Mucosa of descending colon (tissue), 3 donors: Measurements from ENCODE around the gene ZNF217. TPM values are rescaled to one million over a fixed set of nuclear protein-coding genes. Genes with fewer than 3 reads are reported as not detected.

Experiments used
- ATAC-seq: fragments of 200-7000 bp; cut with Tn5 transposase; one replicate; pipeline ENCODE4 v1.9.1; 2020; ENCODE audit warnings: mild to moderate bottlenecking, moderate library complexity
- DNase-seq, 3 donors: peaks; one replicate each; pipeline ENCODE4 v3.0.0-alpha.2; 2020
- H3K36me3 ChIP-seq: fragments of 200-600 bp; one replicate; pipeline ENCODE4 v1.8.0; 2021; ENCODE audit warnings: low read depth, mild to moderate bottlenecking
- H3K4me1 ChIP-seq: fragments of 200-600 bp; one replicate; pipeline ENCODE4 v1.8.0; 2021; ENCODE audit warnings: low read depth, mild to moderate bottlenecking
- H3K4me3 ChIP-seq: fragments of 200-600 bp; one replicate; pipeline ENCODE4 v1.8.0; 2021; ENCODE audit warnings: mild to moderate bottlenecking
- H3K9me3 ChIP-seq: fragments of 200-600 bp; one replicate; pipeline ENCODE4 v1.8.0; 2021; ENCODE audit warnings: mild to moderate bottlenecking
- intact Hi-C, 2 donors: fragments of 100-400 bp; cut with DNase I in 1 of 2; cut with micrococcal nuclease in 1 of 2; formaldehyde crosslinking; loops; one replicate each; pipeline versions ENCODE4 v1.11.0 to v1.11.1; 2022; cut with DNase I, micrococcal nuclease
- total RNA-seq, 3 donors: library from RNA; stranded (reverse); fragmentation: NEBNext Ultra II Directional in 2 of 3; extraction: Animal tissue kit (Norgen Biotek cat#: 25700) in 2 of 3; gene quantifications; one replicate each; pipeline versions ENCODE4 v1.2.1 to v1.2.4, GENCODE V29; 2021 to 2023
- TF ChIP-seq, protein P1 (sequence below): fragments of 200-600 bp; IDR thresholded peaks from one replicate; pipeline ENCODE4 v1.8.0; 2022; ENCODE audit warnings: antibody characterized with exemption, mild to moderate bottlenecking
- donor health status: DM: no; HTN: no; CAD: no; lungs with moderate emphysema.
- donor health status: DM: no; HTN: no; CAD: no.
- donor health status: DM: no; HTN: yes; CAD: no.

The ZNF217 gene
- total RNA-seq, 3 donors from 2014 or later, result 38.9 to 79.8 (median 78.2) TPM

DNA sequence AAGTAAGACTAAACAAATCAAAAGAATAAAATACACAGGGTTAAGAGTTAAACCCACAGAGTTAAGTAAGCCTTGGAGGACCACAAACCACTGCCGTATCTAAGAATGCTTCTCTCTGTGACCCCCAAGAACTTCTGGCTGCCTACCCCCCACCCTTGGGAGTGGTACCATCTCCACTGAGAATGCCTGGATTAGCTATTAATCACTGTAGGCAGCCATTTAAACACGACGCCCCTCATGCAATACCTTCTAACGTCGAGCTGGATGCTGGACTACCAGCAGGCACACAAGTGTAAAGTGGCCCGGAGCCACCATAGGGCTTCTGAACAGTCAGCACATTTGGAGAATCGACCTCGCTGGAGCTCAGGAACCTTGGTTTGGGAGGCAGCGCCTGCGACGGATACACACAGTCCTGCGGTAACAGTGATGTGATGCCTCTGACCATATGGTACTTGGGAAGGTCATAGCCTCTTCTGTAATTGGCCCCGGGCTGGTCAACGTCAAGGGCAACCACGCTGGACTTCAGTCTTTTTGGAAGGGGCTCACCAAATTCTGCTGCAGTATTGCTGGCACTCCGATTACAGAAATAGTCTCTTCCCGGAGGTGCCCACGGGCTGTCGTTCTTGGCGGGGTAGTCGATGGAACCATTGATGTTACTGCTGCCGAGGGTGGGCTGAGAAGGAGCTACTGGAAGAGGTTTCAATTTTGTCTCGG, 18.0 kb downstream of the ZNF217 start:
- Histone ChIP-seq H3K9me3 (no peaks in the 10 kb centered on the region), H3K36me3 (peaks cover 5% of the 10 kb centered on the region), H3K4me1 (peaks cover 38% of the 10 kb centered on the region), H3K4me3 (no peak overlapping the region)
- DNase-seq (no peak), ATAC-seq (no peak)
- intact Hi-C loops, result loop anchor here (5.0 to 10.0 kb wide), 4 partner anchors 297 to 369 kb away; no protein-coding TSS in a partner anchor
- TF ChIP-seq, protein P1, sequence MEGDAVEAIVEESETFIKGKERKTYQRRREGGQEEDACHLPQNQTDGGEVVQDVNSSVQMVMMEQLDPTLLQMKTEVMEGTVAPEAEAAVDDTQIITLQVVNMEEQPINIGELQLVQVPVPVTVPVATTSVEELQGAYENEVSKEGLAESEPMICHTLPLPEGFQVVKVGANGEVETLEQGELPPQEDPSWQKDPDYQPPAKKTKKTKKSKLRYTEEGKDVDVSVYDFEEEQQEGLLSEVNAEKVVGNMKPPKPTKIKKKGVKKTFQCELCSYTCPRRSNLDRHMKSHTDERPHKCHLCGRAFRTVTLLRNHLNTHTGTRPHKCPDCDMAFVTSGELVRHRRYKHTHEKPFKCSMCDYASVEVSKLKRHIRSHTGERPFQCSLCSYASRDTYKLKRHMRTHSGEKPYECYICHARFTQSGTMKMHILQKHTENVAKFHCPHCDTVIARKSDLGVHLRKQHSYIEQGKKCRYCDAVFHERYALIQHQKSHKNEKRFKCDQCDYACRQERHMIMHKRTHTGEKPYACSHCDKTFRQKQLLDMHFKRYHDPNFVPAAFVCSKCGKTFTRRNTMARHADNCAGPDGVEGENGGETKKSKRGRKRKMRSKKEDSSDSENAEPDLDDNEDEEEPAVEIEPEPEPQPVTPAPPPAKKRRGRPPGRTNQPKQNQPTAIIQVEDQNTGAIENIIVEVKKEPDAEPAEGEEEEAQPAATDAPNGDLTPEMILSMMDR, result no peak

DNA sequence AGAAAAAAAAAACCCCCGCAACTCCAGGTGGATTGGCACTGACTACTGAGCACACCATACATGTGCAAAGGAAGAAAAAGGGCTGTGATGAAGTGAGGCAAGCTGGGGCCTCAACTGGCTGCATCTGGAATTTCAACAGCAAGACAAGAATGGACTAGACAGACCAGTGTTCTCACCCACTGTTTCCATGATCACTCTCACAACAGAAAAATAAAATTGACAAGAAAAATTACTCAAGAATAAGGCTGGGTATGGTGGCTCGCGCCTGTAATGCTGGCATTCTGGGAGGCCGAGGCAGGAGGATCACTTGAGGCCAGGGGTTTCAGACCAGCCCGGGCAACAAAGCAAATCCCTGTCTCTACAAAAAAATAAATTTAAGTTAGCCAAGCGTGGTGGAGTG, 18.8 kb downstream of the ZNF217 start:
- intact Hi-C loops, result loop anchor here (5.0 to 10.0 kb wide), 4 partner anchors 297 to 370 kb away; no protein-coding TSS in a partner anchor
- Histone ChIP-seq H3K4me1 (peaks cover 30% of the 10 kb centered on the region), H3K36me3 (peaks cover 5% of the 10 kb centered on the region), H3K9me3 (no peaks in the 10 kb centered on the region), H3K4me3 (no peak overlapping the region)
- TF ChIP-seq, protein P1, result no peak
- ATAC-seq (no peak), DNase-seq (no peak)

DNA sequence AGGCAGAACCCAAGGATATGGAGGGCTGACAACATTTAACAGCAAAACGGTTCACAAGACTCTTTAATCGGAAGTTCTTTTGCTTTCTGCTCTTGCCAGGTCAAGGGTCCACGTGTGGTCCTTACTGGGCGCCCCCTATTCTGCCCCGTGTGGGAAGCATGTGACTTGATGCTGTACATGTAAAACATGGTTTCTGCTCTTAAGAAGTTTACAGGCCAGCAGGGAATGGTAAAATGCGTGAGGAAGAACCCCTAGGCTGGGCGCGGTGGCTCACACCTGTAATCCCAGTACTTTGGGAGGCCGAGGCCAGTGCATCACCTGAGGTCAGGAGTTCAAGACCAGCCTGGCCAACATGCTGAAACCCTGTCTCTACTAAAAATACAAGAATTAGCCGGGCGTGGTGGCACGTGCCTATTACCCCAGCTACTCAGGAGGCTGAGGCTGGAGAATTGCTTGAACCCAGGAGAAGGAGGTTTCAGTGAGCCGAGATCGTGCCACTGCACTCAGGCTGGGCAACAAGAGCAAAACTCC, 19.3 kb downstream of the ZNF217 start:
- intact Hi-C loops, result loop anchor here in 1 of 2 donors (10.0 kb wide), 2 partner anchors 300 to 370 kb away; no protein-coding TSS in a partner anchor
- peaks cover 5% of the 10 kb centered on the region for H3K36me3 ChIP-seq
- H3K4me1 ChIP-seq, result peaks cover 26% of the 10 kb centered on the region
- TF ChIP-seq, protein P1, result no peak
- ATAC-seq, result no peak
- no peaks in the 10 kb centered on the region for H3K9me3 ChIP-seq
- no peak for DNase-seq
- H3K4me3 ChIP-seq, result no peak overlapping the region

DNA sequence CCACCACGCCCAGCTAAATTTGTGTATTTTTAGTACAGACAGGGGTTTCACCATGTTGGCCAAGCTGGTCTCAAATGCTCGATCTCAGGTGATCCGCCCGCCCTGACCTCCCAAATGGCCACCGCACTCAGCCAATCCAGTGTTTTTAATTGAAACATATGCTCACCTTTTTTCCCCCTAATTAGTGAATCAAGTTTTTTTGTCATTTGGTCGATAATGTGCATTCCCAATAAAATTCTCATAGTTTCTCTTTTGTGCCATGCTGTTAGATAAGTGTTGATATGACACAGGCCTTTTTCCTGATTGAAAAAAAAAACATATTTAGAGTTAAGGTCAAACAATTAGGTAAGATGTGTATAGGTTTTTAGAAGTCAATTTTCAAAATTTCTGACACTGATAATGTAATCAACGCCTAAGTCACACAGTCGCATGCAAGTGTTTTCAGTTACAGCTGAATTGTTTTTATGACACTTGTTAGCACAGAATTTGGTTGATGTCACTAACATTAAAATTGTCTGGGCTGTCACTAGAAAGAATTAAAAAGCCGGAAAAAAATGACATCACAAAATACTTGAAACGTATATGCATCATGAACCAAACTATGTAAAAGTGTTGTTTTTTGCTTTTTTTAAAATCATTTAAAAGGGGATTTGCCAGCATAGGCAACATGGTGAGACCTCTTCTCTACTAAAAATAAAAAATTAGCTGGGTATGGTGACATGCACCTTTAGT, 21.9 kb downstream of the ZNF217 start:
- Histone ChIP-seq H3K9me3 (no peaks in the 10 kb centered on the region), H3K4me3 (no peak overlapping the region), H3K4me1 (peaks cover under 1% of the 10 kb centered on the region), H3K36me3 (peaks cover 5% of the 10 kb centered on the region)
- TF ChIP-seq, protein P1, result no peak
- DNase-seq (no peak), ATAC-seq (no peak)
- intact Hi-C loops, result loop anchor here in 1 of 2 donors (10.0 kb wide), 2 partner anchors 303 to 373 kb away; no protein-coding TSS in a partner anchor

DNA sequence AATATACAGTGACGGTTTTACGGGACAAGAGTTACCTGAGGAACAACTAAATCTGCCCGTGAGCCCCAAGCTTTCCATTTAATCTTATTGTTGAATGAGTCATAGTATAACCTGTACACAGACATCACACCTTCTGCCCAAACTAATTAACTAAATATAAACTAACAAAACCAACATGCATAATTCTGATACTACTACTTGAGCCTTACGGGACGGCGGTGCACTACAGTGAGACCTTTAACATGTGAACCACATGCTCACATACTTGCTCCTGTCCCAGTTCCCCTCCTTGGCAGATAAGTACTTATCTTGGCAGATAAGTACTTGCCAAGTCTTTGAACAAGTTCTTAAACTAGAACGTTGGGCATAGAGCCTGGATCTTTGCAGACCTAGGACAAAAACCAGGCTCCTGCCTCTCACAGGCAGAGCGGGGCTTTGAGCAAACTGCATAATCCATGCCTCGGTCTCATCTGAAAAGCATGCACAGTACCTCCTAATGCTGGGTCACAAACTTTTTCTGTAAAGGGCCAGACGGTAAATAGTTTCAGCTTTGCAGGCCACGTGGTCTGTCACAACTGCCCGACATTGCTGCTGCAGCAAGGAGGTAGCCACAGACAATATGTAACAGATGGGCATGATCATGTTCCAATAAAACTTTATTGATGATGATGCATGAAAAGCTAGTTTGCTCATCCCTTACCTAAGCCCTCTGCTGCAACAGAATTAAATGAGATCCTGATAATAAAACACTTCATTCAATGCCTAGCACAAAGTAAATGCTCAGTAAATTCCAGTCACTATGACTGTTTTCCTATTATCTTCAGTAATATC, 23.0 kb downstream of the ZNF217 start:
- H3K36me3 ChIP-seq, result peaks cover 5% of the 10 kb centered on the region
- intact Hi-C loops, result loop anchor here in 1 of 2 donors (10.0 kb wide), 2 partner anchors 304 to 374 kb away; no protein-coding TSS in a partner anchor
- DNase-seq, result no peak
- H3K9me3 ChIP-seq, result no peaks in the 10 kb centered on the region
- TF ChIP-seq, protein P1, result no peak
- H3K4me3 ChIP-seq, result no peak overlapping the region
- H3K4me1 ChIP-seq, result no peaks in the 10 kb centered on the region
- no peak for ATAC-seq
